Smooth muscle cell (in vitro differentiated cells): ENCODE measurements around the gene NMNAT3. TPM values are rescaled to one million over a fixed set of nuclear protein-coding genes. Genes with fewer than 3 reads are reported as not detected.

Experiments used
- DNase-seq: peaks from one replicate; lab custom pipeline; 2025; ENCODE audit not compliant: unreplicated experiment; lab: John Stamatoyannopoulos, UW
- H2AFZ ChIP-seq: fragments of 200-600 bp; sonication (generic); 2 replicates; pipeline ENCODE4 v1.6.0; 2016; ENCODE audit warnings: antibody characterized with exemption, low read depth, mild to moderate bottlenecking
- H3F3A ChIP-seq: fragments of 200-600 bp; sonication (generic); 2 replicates; pipeline ENCODE4 v1.6.0; 2017; ENCODE audit warnings: antibody characterized with exemption, low read depth
- H3K27ac ChIP-seq: fragments of 200-600 bp; sonication (generic); 2 replicates; pipeline ENCODE4 v1.5.1; 2016; ENCODE audit warnings: low read depth, mild to moderate bottlenecking
- H3K27me3 ChIP-seq: fragments of 200-600 bp; sonication (generic); 2 replicates; pipeline ENCODE4 v1.6.1; 2016; ENCODE audit warnings: low read depth, mild to moderate bottlenecking
- H3K36me3 ChIP-seq: fragments of 200-600 bp; sonication (generic); 2 replicates; pipeline ENCODE4 v1.5.1; 2016; ENCODE audit warnings: low read depth
- H3K4me1 ChIP-seq: fragments of 200-600 bp; sonication (generic); 2 replicates; pipeline ENCODE4 v1.5.1; 2016; ENCODE audit warnings: low read depth
- H3K4me2 ChIP-seq: fragments of 200-600 bp; sonication (generic); 2 replicates; pipeline ENCODE4 v1.6.0; 2016; ENCODE audit warnings: mild to moderate bottlenecking
- H3K4me3 ChIP-seq: fragments of 200-600 bp; sonication (generic); 2 replicates; pipeline ENCODE4 v1.5.1; 2016; ENCODE audit warnings: mild to moderate bottlenecking
- H3K79me2 ChIP-seq: fragments of 200-600 bp; sonication (generic); 2 replicates; pipeline ENCODE4 v1.6.0; 2016; ENCODE audit warnings: low read depth, mild to moderate bottlenecking
- H3K9ac ChIP-seq: fragments of 200-600 bp; sonication (generic); 2 replicates; pipeline ENCODE4 v1.6.0; 2016; ENCODE audit warnings: low read depth
- H3K9me3 ChIP-seq: fragments of 200-600 bp; sonication (generic); replicated peaks from 2 replicates; pipeline ENCODE4 v1.5.1; 2016; ENCODE audit warnings: low read depth
- H4K20me1 ChIP-seq: fragments of 200-600 bp; sonication (generic); 2 replicates; pipeline ENCODE4 v1.6.0; 2016; ENCODE audit warnings: low read depth
- WGBS: methylation state at CpG from one replicate; pipeline ENCODE4 v1.1.7; 2016; ENCODE audit warnings: low lambda C conversion rate; 5-methylcytosine and 5-hydroxymethylcytosine counted together
- polyA plus RNA-seq: library from polyadenylated mRNA; unstranded; fragments of >200 nt; fragmentation: Nextera tagmentation; extraction: Ambion mirVana; gene quantifications from 2 replicates; pipeline ENCODE4 v1.2.1, GENCODE V29; 2016
- total RNA-seq: library from RNA; depleted of rRNA; stranded (reverse); fragments of >200 nt; gene quantifications from 2 replicates; pipeline ENCODE4 v1.2.3, GENCODE V29; 2014
- TF ChIP-seq, protein P1 (sequence below): fragments of 200-600 bp; sonication (generic); IDR thresholded peaks from 2 replicates; pipeline ENCODE4 v1.5.1; 2017; ENCODE audit warnings: borderline replicate concordance, mild to moderate bottlenecking, antibody characterized with exemption; ENCODE audit not compliant: insufficient read depth, poor library complexity, severe bottlenecking

NMNAT3 gene
- total and polyA plus RNA-seq, 2 experiments from 2014 or later = 0.18 to 0.65 TPM

DNA sequence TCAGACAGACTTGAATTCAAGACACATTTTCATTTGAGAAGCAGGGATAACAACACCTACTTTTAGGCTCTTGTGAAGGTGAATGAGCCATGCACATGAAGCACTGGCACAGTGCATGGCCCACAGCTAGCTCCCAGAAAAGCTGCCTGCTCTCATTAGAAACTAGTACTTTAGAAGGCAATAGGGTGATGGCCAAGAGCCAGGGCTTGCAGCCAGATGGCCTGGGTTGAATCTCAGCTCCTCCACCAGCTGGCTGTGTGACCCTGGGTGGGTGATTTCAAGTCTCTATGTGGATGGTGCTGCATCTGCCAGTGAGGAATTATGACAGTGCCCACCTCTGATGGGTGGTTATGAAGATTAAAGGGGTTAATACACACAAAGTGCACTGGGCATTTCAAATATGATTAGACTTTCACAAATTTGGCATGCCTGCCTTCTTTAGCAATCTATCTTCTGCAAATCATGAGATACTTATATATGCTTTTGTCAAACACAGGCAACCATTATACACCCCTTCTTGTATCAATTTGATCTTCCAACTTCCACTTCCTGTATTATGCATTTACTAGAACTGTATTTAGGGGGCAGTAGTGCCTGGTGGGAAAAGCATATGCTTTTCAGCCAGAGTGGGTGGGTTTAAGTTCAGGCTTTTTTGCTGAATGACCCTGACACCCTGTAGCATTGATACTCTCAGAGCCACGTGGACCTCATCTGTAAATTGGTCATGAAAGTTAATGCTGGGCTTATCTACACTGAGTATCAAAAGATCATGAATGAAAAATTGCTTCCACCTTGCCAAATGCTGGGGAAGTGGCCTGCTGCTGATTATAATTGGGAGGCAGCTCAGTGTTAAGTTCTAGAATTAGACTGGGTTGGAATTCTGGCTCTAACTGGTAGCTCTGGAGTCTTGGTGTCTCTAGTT is 103.5 kb downstream of the NMNAT3 start:
- no peak overlapping the region for H3K4me3 ChIP-seq
- no peak for DNase-seq
- H3K27ac ChIP-seq = no peak overlapping the region
- WGBS = 54% methylated on average over 1 of the region's 1 CpG
- no peaks in the 10 kb centered on the region for H3K4me1 ChIP-seq
- no peak overlapping the region for H3K9ac ChIP-seq
- H3F3A ChIP-seq = no peaks in the 10 kb centered on the region
- no peaks in the 10 kb centered on the region for H3K36me3 ChIP-seq
- TF ChIP-seq, protein P1, sequence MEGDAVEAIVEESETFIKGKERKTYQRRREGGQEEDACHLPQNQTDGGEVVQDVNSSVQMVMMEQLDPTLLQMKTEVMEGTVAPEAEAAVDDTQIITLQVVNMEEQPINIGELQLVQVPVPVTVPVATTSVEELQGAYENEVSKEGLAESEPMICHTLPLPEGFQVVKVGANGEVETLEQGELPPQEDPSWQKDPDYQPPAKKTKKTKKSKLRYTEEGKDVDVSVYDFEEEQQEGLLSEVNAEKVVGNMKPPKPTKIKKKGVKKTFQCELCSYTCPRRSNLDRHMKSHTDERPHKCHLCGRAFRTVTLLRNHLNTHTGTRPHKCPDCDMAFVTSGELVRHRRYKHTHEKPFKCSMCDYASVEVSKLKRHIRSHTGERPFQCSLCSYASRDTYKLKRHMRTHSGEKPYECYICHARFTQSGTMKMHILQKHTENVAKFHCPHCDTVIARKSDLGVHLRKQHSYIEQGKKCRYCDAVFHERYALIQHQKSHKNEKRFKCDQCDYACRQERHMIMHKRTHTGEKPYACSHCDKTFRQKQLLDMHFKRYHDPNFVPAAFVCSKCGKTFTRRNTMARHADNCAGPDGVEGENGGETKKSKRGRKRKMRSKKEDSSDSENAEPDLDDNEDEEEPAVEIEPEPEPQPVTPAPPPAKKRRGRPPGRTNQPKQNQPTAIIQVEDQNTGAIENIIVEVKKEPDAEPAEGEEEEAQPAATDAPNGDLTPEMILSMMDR = no peak
- H3K9me3 ChIP-seq = no peaks in the 10 kb centered on the region
- no peak overlapping the region for H3K4me2 ChIP-seq
- no peaks in the 10 kb centered on the region for H3K79me2 ChIP-seq
- H3K27me3 ChIP-seq = no peaks in the 10 kb centered on the region
- H4K20me1 ChIP-seq = no peaks in the 10 kb centered on the region
- H2AFZ ChIP-seq = no peak overlapping the region

DNA sequence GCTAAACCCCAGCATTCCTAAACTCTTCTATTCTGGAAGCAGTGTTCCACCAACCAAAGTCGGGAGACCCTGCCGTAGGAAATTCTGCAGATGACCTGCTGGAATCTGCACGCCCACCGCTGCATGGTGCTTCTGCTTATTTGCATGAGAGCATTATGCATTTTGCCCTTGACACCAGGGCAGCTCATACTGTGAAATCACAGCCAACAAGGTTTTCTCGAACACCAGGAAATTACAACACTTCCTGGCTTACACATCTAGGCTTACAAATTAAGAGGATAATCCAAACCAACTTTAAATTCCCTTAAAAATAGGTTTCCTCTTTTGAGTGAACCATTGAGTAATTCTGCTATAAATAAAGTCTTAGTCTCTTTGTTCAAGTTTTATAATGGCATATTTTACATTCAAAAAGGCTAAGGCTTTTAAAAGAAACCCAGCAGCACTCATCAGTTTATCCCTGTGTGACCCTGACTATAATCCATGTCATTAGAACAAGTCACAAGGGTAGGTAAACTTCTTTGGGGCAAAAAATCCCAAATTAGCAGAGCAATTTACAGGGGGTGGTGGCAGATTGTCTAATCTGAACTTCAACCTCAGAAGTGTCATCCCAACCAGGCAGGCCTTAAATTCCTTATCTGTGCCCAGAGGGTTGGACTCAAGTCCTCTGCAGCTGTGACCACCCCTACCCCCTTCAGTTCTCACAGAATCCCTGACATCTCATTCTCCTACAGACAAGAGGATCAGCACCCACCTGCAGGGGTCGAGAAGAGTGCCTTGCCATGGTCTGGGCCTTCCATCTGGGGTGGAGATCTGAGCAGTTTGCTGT is 104.7 kb downstream of the NMNAT3 start:
- no peaks in the 10 kb centered on the region for H3K27me3 ChIP-seq
- H3K4me1 ChIP-seq = no peaks in the 10 kb centered on the region
- H3K4me3 ChIP-seq = no peak overlapping the region
- WGBS = 68% methylated on average over 6 of the region's 6 CpGs
- TF ChIP-seq, protein P1 = no peak
- DNase-seq = no peak
- no peaks in the 10 kb centered on the region for H4K20me1 ChIP-seq
- H3K79me2 ChIP-seq = no peaks in the 10 kb centered on the region
- no peak overlapping the region for H3K9ac ChIP-seq
- H3F3A ChIP-seq = no peaks in the 10 kb centered on the region
- H3K36me3 ChIP-seq = no peaks in the 10 kb centered on the region
- no peaks in the 10 kb centered on the region for H3K9me3 ChIP-seq
- H3K27ac ChIP-seq = no peak overlapping the region
- no peak overlapping the region for H2AFZ ChIP-seq
- H3K4me2 ChIP-seq = no peak overlapping the region

DNA sequence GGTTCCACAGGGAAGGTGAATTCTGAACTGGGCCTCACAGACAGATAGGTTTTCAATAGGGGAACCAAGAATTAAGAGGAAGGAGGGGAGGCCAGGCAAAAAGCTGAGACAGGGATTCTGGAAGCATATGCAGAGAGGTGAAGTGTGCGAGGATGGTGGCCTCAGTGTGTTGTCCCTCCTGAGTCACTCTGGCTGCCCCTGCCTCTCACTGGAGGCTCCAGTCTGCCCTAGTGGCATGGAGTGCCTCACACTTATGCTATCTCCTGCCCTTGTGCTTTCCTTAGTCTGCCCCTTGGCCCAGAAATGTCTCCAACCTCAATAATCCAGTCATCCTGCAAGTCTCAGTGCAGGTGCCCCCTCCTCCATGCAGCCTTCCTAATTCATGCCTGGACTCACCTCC is 106.1 kb downstream of the NMNAT3 start:
- no peaks in the 10 kb centered on the region for H4K20me1 ChIP-seq
- no peaks in the 10 kb centered on the region for H3K79me2 ChIP-seq
- H3K9ac ChIP-seq = no peak overlapping the region
- H2AFZ ChIP-seq = no peak overlapping the region
- TF ChIP-seq, protein P1 = no peak
- no peak for DNase-seq
- no peak overlapping the region for H3K27ac ChIP-seq
- H3K36me3 ChIP-seq = no peaks in the 10 kb centered on the region
- WGBS = 100% methylated on average over 1 of the region's 1 CpG
- H3K4me3 ChIP-seq = no peak overlapping the region
- H3K9me3 ChIP-seq = no peaks in the 10 kb centered on the region
- H3K4me1 ChIP-seq = no peaks in the 10 kb centered on the region
- no peaks in the 10 kb centered on the region for H3F3A ChIP-seq
- H3K27me3 ChIP-seq = no peaks in the 10 kb centered on the region
- no peak overlapping the region for H3K4me2 ChIP-seq
